NCI-H460 (cell line): ENCODE measurements around the gene ABCC4. TPM values are rescaled to one million over a fixed set of nuclear protein-coding genes. Genes with fewer than 3 reads are reported as not detected.

Experiments used
- DNase-seq: peaks from one replicate; pipeline ENCODE4 v3.0.0-alpha.2; 2016; ENCODE audit warnings: low read depth; ENCODE audit errors: extremely low read depth
- total RNA-seq: library from RNA; depleted of rRNA; stranded (reverse); fragments of >200 nt; shearing (Covaris generic); gene quantifications from 2 replicates; pipeline ENCODE4 v1.2.3, GENCODE V29; 2014

The ABCC4 gene
- total RNA-seq, 1 experiment from 2014 or later, result 16.6 TPM

DNA sequence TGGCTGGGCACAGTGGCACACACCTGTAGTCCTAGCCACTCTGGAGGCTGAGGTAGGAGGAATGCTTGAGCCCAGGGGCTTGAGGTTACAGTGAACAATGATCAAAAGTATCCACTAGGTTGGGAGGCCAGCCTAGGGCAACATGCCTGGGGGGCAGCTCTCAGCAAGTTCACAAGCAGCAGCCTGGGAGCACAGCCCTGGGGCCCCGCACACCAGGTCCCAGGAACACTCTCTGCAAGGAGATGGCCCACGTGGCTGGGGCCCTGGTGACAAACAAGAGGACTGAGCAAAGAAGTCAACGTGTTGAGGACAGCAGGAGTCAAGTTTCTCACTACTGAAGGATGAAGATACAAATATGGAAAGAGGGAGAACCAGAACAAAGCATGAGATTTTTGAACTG, 39.3 kb downstream of the ABCC4 start:
- DNase-seq, result no peak

DNA sequence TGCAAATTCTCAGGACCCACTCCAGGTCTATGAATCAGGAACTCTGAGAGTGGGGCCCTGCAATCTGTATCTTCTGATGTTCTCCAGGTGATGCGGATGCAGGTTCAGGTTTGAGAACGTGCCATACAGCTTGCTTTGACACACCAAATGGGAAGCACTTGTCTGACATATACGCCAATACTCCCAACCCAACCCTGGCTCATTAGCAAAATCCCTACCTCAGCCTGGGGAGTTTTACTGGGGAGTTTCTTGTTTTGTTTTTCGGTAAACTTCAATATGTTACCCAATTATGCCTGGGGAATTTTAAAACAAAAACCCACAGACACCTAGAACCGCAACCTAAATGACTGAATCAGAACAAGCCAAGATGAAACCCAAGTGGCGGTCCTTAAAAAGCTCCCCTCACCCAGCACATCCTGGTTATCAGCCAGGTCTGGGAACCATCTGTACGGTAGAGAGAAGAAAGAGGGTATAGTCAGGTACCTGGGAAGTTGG, 41.2 kb downstream of the ABCC4 start:
- DNase-seq, result no peak

DNA sequence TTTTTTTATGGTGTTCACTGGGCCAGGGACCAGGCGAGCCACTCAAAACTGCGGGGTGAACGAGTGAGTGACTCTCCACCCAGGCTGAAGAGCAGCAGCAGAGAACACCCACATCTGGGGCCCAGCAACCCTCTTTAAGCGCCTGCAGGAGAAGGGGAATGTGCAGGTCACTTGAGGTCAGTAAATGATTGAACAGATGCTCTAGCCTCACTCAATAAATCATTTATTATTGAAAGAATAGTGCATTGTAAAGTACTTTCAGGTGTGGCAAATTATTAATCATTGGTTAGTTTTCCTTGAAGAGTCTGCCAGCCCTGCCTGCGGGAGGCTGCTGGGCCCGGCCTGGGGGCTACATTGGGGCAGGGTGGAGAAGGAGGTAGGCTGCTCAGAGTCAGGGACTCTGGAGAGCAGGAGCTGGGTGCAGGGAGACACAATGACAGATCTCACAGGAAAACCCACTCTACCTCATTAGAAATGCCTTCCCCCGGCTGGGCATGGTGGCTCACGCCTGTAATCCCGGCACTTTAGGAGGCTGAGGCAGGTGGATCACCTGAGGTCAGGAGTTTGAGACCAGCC, 42.5 kb downstream of the ABCC4 start:
- no peak for DNase-seq

DNA sequence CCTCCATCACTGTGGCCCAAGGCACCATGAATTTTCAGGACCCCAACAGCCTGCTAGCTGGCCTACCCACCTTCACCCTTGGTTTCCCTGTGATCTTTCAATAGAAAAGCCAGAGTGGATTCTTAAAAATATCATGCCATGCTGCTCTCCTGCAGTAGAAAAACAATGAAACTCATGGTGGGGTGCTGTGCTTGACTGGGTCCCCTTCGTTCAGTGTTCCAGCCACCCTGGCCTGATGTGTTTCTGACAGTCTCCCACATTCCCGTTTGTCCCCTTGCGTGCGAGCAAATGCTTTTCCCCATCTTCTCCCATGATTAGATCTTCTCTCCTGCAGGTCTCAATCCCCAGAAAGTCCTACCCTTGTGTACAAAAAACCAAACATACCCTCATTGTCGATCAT, 43.2 kb downstream of the ABCC4 start:
- no peak for DNase-seq

DNA sequence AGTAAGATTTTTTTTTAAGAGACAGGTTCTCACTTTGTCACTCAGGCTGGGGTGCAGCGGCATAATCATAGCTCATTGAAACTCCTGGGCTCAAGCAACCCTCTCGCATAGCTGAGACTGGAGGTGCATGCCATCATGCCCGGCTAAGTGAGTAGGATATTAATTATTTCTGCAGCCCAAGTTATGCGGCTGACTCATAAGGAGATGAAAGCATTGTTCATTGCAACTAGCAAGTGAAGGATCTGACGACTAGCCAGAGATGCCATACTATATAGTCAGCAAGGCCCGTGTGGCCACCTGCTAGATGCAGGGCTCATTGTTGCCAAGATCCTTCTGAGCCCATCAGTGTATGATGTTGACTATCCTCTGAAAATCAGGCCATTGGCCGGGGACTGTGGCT, 45.2 kb downstream of the ABCC4 start:
- no peak for DNase-seq

DNA sequence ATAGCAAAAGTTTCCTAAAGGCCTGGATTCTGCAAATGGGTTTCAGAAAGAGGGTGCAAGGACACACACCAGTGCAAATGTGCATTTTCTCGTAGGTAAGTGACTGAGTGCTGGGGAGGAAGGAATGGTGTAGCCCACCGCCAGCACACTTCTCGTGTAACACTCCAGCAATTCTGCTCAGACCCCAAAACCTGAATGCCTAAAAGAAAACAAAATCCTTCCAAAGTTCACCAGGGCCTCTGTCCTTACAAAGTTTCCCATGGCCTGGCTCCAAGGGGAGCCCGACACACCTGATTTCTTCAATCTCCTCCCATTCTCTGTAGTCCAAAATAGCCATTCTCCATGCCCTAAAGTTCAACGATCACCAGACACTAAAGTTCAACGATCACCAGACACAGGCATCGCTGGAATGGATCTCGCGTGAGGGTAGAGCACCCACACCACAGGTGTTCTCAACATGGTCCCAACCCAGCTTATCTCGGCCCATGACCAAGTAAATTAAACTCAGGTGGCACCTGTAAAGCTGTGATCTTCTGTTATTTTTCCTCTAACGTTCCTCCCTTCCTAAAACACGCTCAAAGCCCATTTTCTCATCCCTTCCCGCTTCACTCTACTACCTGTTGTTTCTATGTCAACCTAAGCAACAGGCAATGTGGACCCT, 46.0 kb downstream of the ABCC4 start:
- no peak for DNase-seq

DNA sequence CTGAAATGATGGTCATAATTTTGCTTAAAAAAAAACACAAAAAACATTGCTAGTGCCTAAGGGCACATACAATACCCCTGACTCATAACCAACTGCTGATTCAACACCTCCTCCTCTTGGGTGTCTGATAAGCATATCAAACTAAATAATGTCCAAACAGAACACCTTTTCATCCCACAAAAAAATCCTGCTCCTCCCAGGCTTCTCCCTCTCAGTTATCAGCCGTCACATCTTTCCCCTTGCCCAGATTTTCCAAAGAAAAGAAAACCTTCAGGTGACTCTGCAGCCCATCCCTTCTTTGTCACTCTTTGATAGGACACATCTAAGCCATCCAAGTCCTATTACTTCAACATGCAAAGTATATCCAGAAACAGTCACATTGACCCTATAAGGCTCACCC, 46.9 kb downstream of the ABCC4 start:
- no peak for DNase-seq

DNA sequence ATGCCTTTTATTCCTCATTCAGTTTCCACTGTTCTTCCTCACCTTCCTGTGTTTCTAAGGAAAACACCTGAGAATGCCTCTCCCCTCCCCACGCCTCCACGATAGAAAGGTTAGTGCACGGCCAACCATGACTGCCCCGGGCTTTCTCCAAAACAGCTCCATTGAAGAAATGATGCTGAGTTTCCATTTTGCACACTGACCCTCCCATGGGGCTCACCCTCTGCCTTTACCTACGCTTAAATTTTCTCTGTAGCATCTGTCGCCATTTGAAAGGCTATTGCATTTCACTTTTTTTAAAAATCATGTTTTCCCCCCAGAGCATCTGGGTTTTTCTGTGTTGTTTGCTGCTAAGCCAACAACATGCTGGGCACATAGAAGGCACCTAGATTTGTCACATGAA, 48.2 kb downstream of the ABCC4 start:
- no peak for DNase-seq

DNA sequence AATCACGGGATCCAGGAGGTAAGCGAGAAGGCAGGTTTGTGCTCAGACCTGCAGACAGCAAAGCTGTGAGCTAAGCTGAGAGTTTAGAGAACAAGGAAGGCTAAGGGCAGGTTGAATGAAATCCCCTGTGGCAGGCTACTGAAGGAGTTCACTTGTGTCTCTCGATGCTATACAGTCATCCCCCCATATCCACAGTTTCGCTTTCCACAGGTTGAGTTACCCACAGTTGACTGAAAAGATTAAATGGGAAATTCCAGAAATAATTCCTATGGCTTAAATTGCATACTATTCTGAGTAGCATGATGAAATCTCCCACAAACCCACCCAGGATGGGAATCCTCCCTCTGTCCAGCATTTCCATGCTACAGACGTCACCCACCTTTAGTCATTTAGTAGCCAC, 49.6 kb downstream of the ABCC4 start:
- no peak for DNase-seq

DNA sequence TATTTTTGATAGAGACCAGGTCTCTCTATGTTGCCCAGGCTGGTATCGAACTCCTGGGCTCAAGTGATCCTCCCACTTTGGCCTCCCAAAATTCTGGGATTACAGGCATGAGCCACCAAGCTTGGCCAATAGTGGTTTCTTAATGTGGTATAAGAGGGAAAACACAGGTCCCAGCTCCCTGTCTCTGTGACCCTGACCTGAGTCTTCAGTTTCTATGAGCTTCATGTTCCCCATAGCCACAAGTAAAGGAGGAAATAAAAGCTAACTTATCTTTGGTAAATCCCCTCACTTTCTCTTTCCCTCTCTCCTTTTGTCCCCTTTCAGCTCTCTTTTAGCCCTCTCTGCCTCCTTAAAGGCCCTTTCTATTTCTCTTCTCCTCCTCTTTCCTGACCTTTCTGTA, 50.3 kb downstream of the ABCC4 start:
- DNase-seq, result no peak

DNA sequence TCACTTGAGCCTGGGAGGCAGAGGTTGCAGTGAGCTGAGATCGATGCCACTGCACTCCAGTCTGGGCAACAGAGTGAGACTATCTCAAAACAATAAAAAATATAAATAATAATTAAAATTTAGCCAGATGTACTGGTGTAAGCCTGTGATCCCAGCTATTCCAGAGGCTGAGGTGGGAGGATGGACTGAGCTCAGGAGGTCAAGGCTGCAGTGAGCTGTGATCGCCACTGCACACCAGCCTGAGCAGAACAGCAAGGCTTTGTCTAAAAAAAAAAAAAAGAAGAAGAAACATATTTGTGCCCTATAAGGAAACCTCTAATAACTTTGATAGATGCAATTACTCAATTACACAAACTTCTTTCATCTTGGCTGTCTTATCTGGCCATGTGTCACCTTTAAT, 52.3 kb downstream of the ABCC4 start:
- no peak for DNase-seq

DNA sequence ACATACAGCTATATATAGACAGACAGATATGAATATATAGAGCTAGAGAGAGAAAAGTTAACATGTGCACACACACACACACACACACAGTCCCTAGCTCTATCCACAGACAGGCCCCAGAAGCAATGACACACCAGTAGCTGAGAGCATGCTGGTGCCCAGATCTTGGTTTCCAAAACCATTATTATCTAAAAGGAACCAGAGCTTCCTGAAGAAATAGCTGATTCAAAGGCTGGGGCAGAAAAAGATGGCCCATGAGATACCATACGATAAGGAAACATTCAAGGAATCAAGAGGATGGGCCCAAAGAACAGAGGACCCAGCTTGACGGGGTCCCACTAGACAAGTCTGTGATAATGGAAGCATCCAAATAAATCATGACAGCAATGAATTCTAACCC, 53.4 kb downstream of the ABCC4 start:
- no peak for DNase-seq

DNA sequence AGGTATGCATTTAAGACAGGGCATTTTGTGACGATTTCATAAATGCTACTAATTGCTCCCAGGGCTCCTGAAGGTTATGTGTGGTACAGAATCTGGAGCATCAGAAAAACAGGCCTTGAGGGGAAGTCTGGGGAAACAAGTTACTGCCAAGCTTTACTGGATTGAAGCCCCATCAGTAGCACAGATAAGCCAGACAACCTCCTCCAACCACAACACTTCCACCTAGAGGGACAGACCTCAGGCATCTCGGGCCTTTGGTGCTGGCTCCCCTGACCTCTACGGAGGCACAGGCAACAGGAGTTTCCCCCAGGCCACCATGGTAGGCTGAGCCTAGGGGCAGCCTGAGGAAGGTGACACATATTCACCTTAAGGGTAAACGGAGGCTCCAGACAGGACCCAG, 54.1 kb downstream of the ABCC4 start:
- no peak for DNase-seq

DNA sequence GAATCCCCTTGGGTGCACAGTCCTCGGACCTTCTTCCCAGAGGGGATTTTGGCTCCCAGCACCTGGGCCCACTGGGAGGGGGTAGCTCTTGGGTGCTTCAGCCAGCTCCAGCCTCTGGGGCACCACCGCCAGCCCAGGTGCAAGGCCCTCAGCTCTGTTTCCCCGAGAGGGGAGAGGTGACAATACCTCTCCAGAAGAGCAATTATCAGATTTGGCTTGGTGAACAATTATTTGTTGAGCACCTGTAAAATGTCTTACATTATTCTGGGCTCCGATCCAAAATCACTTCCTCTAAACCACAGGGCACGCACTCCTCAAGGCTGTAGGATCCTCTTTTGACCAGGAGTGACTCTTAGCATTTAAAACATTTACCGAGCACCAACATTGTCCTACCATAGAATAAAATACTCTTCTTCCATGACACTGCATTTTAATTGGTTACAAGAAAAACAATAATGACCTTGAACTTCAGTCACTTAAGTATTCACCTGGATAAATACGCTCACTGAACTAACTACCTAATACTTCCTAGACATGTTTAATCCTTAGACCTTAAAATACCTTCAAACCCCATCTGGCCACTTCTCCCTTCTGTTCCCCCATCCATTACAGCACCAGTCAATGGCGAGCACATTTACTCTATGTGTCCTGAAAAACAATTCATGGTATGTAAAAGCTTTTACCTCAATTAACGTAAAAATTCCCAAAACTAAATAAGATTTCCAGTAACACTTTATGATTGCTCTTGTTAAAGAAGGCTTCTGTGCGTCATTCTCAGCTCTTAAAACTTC, 54.8 kb downstream of the ABCC4 start:
- no peak for DNase-seq

DNA sequence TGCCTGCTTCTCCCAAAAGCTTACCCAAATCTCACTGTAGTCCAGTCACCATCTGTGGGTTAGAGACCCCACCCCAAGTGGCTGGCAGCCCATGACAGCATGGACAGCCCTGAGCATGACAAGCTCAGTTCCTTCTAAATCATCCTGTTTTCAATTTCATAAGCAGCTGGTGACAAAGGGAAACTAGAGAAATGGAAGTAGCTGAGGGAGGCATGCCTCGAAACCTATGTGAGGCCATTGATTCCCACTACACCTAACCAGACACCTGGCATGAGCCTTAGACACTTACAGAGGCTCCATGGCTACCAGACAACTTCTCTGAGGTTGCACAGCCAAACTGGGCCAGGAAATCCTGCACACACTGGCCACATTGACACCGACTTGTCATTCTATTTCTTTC, 56.2 kb downstream of the ABCC4 start:
- no peak for DNase-seq

DNA sequence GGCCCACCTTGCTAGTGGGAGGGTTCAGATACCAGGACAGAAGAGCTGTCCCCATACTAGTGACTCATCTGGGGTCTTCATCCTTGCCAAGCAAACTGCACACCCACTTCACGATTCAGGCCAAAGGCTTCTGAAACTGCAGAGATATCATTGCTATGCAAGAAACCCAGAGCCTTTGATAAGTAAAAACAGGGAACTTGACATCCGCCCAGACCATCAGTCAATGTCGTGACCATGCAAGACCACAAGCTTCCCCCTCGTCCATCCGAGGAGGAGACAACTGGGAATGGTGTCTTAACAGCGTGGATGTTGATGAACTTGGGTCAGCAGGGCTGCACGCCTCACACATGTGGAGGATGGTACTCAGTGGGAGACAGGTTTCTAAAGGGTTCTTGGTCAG, 58.0 kb downstream of the ABCC4 start:
- DNase-seq, result no peak

DNA sequence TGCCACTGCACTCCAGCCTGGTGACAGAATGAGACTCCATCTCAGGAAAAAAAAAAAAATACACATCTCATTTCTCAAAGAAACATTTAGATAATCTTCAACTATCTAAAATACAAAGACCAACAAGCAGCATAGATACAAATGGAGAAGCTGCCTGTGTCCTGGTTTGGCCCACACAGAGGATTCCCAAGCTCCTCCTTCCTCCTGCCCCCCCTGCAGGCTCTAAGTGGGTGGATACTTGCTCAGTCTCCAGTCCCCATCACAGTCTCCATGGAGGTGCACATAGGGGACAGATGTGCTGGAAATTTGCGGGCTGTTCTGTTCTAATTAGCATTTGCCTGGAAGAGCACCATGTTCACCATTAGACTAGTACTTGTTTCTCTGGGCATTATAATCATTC, 59.9 kb downstream of the ABCC4 start:
- DNase-seq, result no peak

DNA sequence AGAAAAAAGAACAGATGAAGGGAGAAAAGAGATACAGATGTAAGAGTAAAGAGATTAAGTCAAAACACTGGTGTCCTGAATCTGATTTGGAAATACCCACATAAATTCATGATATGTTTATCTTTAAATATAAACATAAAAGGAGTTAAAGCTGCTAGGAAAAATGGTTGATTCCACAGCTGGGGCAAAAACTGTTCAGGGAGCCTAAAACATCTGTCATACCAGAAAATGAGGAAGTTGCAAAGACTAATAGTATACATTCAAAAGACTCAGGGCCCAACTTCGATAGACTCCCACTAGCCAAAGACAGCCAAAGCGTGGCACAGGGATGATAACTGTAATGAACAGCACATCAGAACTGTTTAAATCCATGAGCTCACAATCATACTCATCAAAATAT, 62.0 kb downstream of the ABCC4 start:
- DNase-seq, result no peak

DNA sequence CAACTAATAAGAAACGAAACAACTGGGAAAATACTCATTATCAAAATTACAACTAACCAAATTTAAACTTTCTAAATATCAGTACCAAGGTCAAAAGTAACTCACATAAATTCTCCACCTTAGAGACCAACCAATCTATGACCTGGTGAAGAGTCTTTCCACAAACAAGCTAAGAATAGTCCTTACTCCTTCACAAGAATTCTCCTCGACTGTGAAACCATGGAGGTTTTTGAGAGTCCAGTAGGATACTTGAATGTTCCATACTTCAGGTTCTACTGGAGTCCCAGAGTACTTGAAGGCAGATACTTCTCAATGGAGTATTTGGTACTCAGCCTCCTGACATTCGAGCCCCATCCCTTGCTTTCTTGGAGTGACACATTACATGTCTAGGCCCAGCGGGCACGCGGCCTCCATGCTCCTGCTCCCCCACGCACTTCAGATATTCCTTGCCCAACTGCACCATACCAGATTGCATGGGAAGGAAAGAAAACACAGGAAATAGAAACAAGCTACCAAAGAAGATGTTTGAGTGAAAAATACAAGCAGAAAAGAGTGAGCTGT, 63.9 kb downstream of the ABCC4 start:
- DNase-seq, result no peak

DNA sequence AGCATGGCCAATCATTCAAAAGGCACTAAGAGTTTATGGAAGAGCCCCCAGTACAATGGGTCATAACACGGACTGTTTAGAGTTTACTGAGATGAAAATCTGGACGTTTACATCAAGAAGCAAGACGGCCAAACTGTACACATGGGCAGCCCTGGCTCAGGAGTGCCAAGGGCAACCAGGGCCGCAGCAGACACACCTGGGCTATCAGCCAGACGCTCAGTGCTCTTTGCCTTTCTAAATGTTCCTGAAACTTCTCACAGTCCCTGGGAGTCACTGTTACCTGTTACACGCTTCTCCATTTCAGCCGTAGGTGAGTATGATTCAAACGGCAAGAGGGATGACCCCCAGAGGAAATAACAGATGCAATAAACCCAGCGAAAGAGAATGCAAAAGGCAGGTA, 64.5 kb downstream of the ABCC4 start:
- no peak for DNase-seq

DNA sequence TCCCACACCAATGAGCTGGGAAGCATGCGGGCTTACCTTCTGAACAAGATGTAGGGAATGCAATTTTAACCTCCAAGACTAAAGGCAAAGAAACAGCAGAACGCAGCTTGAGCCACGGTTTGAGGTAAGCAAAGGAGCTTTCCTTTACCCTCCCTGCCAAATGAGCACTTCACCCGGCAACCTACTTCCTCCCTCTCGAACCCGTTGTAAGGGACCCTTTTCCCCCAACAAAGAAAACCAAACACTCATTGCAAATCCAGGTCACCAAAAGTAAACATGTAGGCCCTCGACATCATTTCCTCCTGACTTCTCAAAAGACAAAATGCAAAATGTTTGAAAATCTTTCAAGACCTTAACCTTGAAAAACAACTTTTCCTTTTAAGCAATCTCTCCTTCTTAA, 65.3 kb downstream of the ABCC4 start:
- no peak for DNase-seq
